WTC11 (cell line): ENCODE results near the gene NNAT. TPM values are rescaled to one million over a fixed set of nuclear protein-coding genes. Genes with fewer than 3 reads are reported as not detected.

Experiments used
- ATAC-seq: fragments of 200-7000 bp; cut with Tn5 transposase; 2 replicates; pipeline ENCODE4 v1.10.0; 2021; ENCODE audit warnings: mild to moderate bottlenecking, moderate library complexity
- CTCF ChIA-PET: fragments of 300-600 bp; sonication (Branson Sonifier 250); formaldehyde crosslinking; loops from one replicate; lab custom pipeline; 2021; ENCODE audit warnings: antibody characterized with exemption; lab: Charles Lee
- POLR2A ChIA-PET: fragments of 350-600 bp; sonication (Branson Sonifier 250); formaldehyde crosslinking; loops from one replicate; lab custom pipeline; 2021; ENCODE audit warnings: antibody characterized with exemption; lab: Charles Lee
- DNase-seq: peaks from one replicate; pipeline ENCODE4 v3.0.0; 2021; ENCODE audit warnings: low spot score
- H3K27ac Mint-ChIP-seq: 2 replicates; pipeline ENCODE4 v1.8.0; 2021; ENCODE audit warnings: mixed read lengths
- H3K27me3 Mint-ChIP-seq: 2 replicates; pipeline ENCODE4 v1.8.0; 2021; ENCODE audit warnings: low read depth, mild to moderate bottlenecking, moderate library complexity, mixed read lengths
- H3K36me3 Mint-ChIP-seq: 2 replicates; pipeline ENCODE4 v1.8.0; 2021; ENCODE audit warnings: mixed read lengths
- H3K4me1 Mint-ChIP-seq: 2 replicates; pipeline ENCODE4 v1.8.0; 2022; ENCODE audit warnings: mixed read lengths
- H3K4me3 Mint-ChIP-seq: 2 replicates; pipeline ENCODE4 v1.8.0; 2021; ENCODE audit warnings: mild to moderate bottlenecking, moderate library complexity, mixed read lengths
- H3K9me3 Mint-ChIP-seq: 2 replicates; pipeline ENCODE4 v1.8.0; 2021; ENCODE audit warnings: mixed read lengths
- ATF1 ChIP-seq: sonication (generic); formaldehyde crosslinking; IDR thresholded peaks from 2 replicates; pipeline ENCODE4 v1.8.1; 2023; ENCODE audit warnings: mild to moderate bottlenecking, moderate library complexity, missing genetic modification reagents
- E2F5 ChIP-seq: sonication (generic); formaldehyde crosslinking; IDR thresholded peaks from 2 replicates; pipeline ENCODE4 v1.8.1; 2022; ENCODE audit warnings: mild to moderate bottlenecking, moderate library complexity, missing genetic modification reagents
- ELF4 ChIP-seq: sonication (generic); formaldehyde crosslinking; IDR thresholded peaks from 2 replicates; pipeline ENCODE4 v1.8.1; 2022; ENCODE audit warnings: low read depth, mild to moderate bottlenecking, moderate library complexity, missing genetic modification reagents
- ESRRA ChIP-seq: sonication (generic); formaldehyde crosslinking; IDR thresholded peaks from 2 replicates; pipeline ENCODE4 v1.8.1; 2022; ENCODE audit warnings: mild to moderate bottlenecking, missing genetic modification reagents, borderline replicate concordance
- FOXK1 ChIP-seq: sonication (generic); formaldehyde crosslinking; IDR thresholded peaks from 2 replicates; pipeline ENCODE4 v1.8.0; 2022; ENCODE audit warnings: mild to moderate bottlenecking, moderate library complexity, missing genetic modification reagents
- FOXP1 ChIP-seq: sonication (generic); formaldehyde crosslinking; IDR thresholded peaks from 2 replicates; pipeline ENCODE4 v1.8.0; 2022; ENCODE audit warnings: missing genetic modification reagents, mild to moderate bottlenecking, moderate library complexity, borderline replicate concordance
- FOXP4 ChIP-seq: sonication (generic); formaldehyde crosslinking; IDR thresholded peaks from 2 replicates; pipeline ENCODE4 v1.8.0; 2022; ENCODE audit warnings: mild to moderate bottlenecking, missing genetic modification reagents
- GABPB1 ChIP-seq: sonication (generic); formaldehyde crosslinking; IDR thresholded peaks from 2 replicates; pipeline ENCODE4 v1.8.1; 2023; ENCODE audit warnings: mild to moderate bottlenecking, missing genetic modification reagents
- GTF2I ChIP-seq: fragments of 250-450 bp; sonication (Bioruptor Pico); conservative IDR thresholded peaks from 2 replicates; pipeline ENCODE4 v1.4.0; 2021; ENCODE audit warnings: mild to moderate bottlenecking
- HMGXB4 ChIP-seq: sonication (generic); formaldehyde crosslinking; IDR thresholded peaks from 2 replicates; pipeline ENCODE4 v1.8.1; 2023; ENCODE audit warnings: mild to moderate bottlenecking, moderate library complexity, missing genetic modification reagents
- JAZF1 ChIP-seq: fragments of 250-450 bp; sonication (Bioruptor Pico); IDR thresholded peaks from 2 replicates; pipeline ENCODE4 v1.9.0; 2021; ENCODE audit warnings: moderate library complexity, mild to moderate bottlenecking, inconsistent platforms
- JUN ChIP-seq: sonication (generic); formaldehyde crosslinking; IDR thresholded peaks from 2 replicates; pipeline ENCODE4 v1.8.0; 2023; ENCODE audit warnings: mild to moderate bottlenecking, missing genetic modification reagents
- KAT7 ChIP-seq: sonication (generic); formaldehyde crosslinking; IDR thresholded peaks from 2 replicates; pipeline ENCODE4 v1.8.1; 2023; ENCODE audit warnings: missing genetic modification reagents, mild to moderate bottlenecking, borderline replicate concordance
- MAX ChIP-seq: sonication (generic); formaldehyde crosslinking; IDR thresholded peaks from 2 replicates; pipeline ENCODE4 v1.8.0; 2022; ENCODE audit warnings: mild to moderate bottlenecking, missing genetic modification reagents
- MLX ChIP-seq: sonication (generic); formaldehyde crosslinking; IDR thresholded peaks from 2 replicates; pipeline ENCODE4 v1.8.1; 2023; ENCODE audit warnings: mild to moderate bottlenecking, missing genetic modification reagents, moderate library complexity
- NFE2L1 ChIP-seq: sonication (generic); formaldehyde crosslinking; IDR thresholded peaks from 2 replicates; pipeline ENCODE4 v1.8.1; 2023; ENCODE audit warnings: missing genetic modification reagents
- RORB ChIP-seq: fragments of 250-450 bp; sonication (Bioruptor Pico); IDR thresholded peaks from 2 replicates; pipeline ENCODE4 v1.9.0; 2021; ENCODE audit warnings: mild to moderate bottlenecking
- SMAD3 ChIP-seq: sonication (generic); formaldehyde crosslinking; IDR thresholded peaks from 2 replicates; pipeline ENCODE4 v1.8.0; 2022; ENCODE audit warnings: missing genetic modification reagents, mild to moderate bottlenecking, borderline replicate concordance
- SP1 ChIP-seq: sonication (generic); formaldehyde crosslinking; conservative IDR thresholded peaks from 2 replicates; pipeline ENCODE4 v1.8.1; 2022; ENCODE audit warnings: missing genetic modification reagents
- TCF7 ChIP-seq: sonication (generic); formaldehyde crosslinking; IDR thresholded peaks from 2 replicates; pipeline ENCODE4 v1.8.0; 2022; ENCODE audit warnings: mild to moderate bottlenecking, low read depth, missing genetic modification reagents, moderate library complexity
- USF1 ChIP-seq: sonication (generic); formaldehyde crosslinking; IDR thresholded peaks from 2 replicates; pipeline ENCODE4 v1.8.0; 2022; ENCODE audit warnings: mild to moderate bottlenecking, missing genetic modification reagents
- USF2 ChIP-seq: sonication (generic); formaldehyde crosslinking; IDR thresholded peaks from 2 replicates; pipeline ENCODE4 v1.8.1; 2023; ENCODE audit warnings: mild to moderate bottlenecking, missing genetic modification reagents, moderate library complexity
- ZNF121 ChIP-seq: sonication (generic); formaldehyde crosslinking; IDR thresholded peaks from 2 replicates; pipeline ENCODE4 v1.8.0; 2023; ENCODE audit warnings: missing genetic modification reagents
- ZNF416 ChIP-seq: fragments of 250-450 bp; sonication (Bioruptor Pico); IDR thresholded peaks from 2 replicates; pipeline ENCODE4 v1.9.0; 2021; ENCODE audit warnings: mild to moderate bottlenecking, inconsistent platforms
- ZNF671 ChIP-seq: fragments of 250-450 bp; sonication (Bioruptor Pico); IDR thresholded peaks from 2 replicates; pipeline ENCODE4 v1.8.0; 2021; ENCODE audit warnings: mild to moderate bottlenecking
- total RNA-seq: library from RNA; stranded (reverse); gene quantifications from 3 replicates; pipeline ENCODE4 v1.2.3, GENCODE V29; 2021

NNAT gene
- total RNA-seq, 1 experiment from 2014 or later, result 90.0 TPM

- peaks cover 3% of the 10 kb centered on the region; the same call in 1 of the 2 replicates for H3K36me3 Mint-ChIP-seq
Observed at GRCh38 chr20:37526839-37527637, 6.0 kb downstream of the NNAT start.

GRCh38 chr20:37527638-37528445, 6.8 kb downstream of the NNAT start, which contains the start of gene BLCAP:
Gene BLCAP (minus strand): TSS chr20:37527876. CDS start chr20:37519174, 8,702 bp downstream.
- Mint-ChIP-seq H3K27ac (peak within 1 kb of the TSS; percentile 100), H3K4me3 (peak within 1 kb of the TSS; percentile 87), H3K27me3 (no peaks in the 10 kb centered on the region; the same call in 1 of the 2 replicates), H3K4me1 (peaks cover 49% of the 10 kb centered on the region), H3K9me3 (no peaks in the 10 kb centered on the region), H3K36me3 (peaks cover 3% of the 10 kb centered on the region; the same call in 1 of the 2 replicates)
- ChIA-PET CTCF (interaction anchor here (0.6 to 2.7 kb wide), 5 partner anchors 16 to 252 kb away, joined by 3 to 12 read pairs (median 4); no protein-coding TSS in a partner anchor), POLR2A (interaction anchor here (1.4 to 2.3 kb wide), 2 partner anchors 131 to 260 kb away, joined by 6 to 8 read pairs; no protein-coding TSS in a partner anchor)
- ATAC-seq, result peak; percentile 63
- peak; percentile 92 for DNase-seq
- TF ChIP-seq ZNF416 (CRISPR knock-in tag), result no peak
- 0 out of 2 replicates have a peak, but pooled peaks have one; percentile 13 for TF ChIP-seq USF2 (CRISPR knock-in tag)
- TF ChIP-seq NFE2L1 (CRISPR knock-in tag), result peak; percentile 47; the same call in 1 of the 2 replicates
- no peak for TF ChIP-seq GTF2I (CRISPR knock-in tag)
- no peak for TF ChIP-seq MLX (CRISPR knock-in tag)
- peak; percentile 69 for TF ChIP-seq HMGXB4 (CRISPR knock-in tag)
- no peak for TF ChIP-seq KAT7 (CRISPR knock-in tag)
- TF ChIP-seq TCF7 (CRISPR knock-in tag), result no peak
- no peak for TF ChIP-seq RORB (CRISPR knock-in tag)
- no peak; the same call in 1 of the 2 replicates for TF ChIP-seq FOXK1
- no peak for TF ChIP-seq ATF1
- peak; percentile 47; the same call in 1 of the 2 replicates for TF ChIP-seq MAX (CRISPR knock-in tag)
- peak; percentile 50; the same call in 1 of the 2 replicates for TF ChIP-seq ESRRA (CRISPR knock-in tag)
- peak; percentile 89 for TF ChIP-seq SP1 (CRISPR knock-in tag)
- peak; percentile 95 for TF ChIP-seq GABPB1 (CRISPR knock-in tag)
- TF ChIP-seq JUN (CRISPR knock-in tag), result peak; percentile 36; the same call in 1 of the 2 replicates
- peak; percentile 80 for TF ChIP-seq FOXP4 (CRISPR knock-in tag)
- TF ChIP-seq FOXP1 (CRISPR knock-in tag), result peak; percentile 55; the same call in 1 of the 2 replicates
- no peak for TF ChIP-seq ZNF671 (CRISPR knock-in tag)
- no peak for TF ChIP-seq JAZF1 (CRISPR knock-in tag)
- TF ChIP-seq E2F5 (CRISPR knock-in tag), result 0 out of 2 replicates have a peak, but pooled peaks have one; percentile 71
- no peak for TF ChIP-seq SMAD3
- no peak for TF ChIP-seq ZNF121 (CRISPR knock-in tag)

More at GRCh38 chr20:37526839-37527637, 6.0 kb downstream of the NNAT start:
- CTCF ChIA-PET, result interaction anchor here (0.6 to 2.7 kb wide), 5 partner anchors 17 to 251 kb away, joined by 3 to 12 read pairs (median 4); no protein-coding TSS in a partner anchor
- Mint-ChIP-seq H3K9me3 (no peaks in the 10 kb centered on the region), H3K4me1 (peaks cover 52% of the 10 kb centered on the region), H3K27me3 (no peaks in the 10 kb centered on the region; the same call in 1 of the 2 replicates), H3K27ac (peak overlapping the region; percentile 93), H3K4me3 (peak overlapping the region; percentile 87)
- POLR2A ChIA-PET, result interaction anchor here (1.4 to 2.3 kb wide), 2 partner anchors 130 to 259 kb away, joined by 6 to 8 read pairs; no protein-coding TSS in a partner anchor
- no peak for DNase-seq
- no peak for ATAC-seq
- no peak for TF ChIP-seq ELF4
- TF ChIP-seq USF1 (CRISPR knock-in tag), result 0 out of 2 replicates have a peak, but pooled peaks have one; percentile 6
